ENCODE measurements around the gene ACSF3.
A peak's percentile ranks its signal among the peaks of the same experiment; 100 is the strongest.

DNA sequence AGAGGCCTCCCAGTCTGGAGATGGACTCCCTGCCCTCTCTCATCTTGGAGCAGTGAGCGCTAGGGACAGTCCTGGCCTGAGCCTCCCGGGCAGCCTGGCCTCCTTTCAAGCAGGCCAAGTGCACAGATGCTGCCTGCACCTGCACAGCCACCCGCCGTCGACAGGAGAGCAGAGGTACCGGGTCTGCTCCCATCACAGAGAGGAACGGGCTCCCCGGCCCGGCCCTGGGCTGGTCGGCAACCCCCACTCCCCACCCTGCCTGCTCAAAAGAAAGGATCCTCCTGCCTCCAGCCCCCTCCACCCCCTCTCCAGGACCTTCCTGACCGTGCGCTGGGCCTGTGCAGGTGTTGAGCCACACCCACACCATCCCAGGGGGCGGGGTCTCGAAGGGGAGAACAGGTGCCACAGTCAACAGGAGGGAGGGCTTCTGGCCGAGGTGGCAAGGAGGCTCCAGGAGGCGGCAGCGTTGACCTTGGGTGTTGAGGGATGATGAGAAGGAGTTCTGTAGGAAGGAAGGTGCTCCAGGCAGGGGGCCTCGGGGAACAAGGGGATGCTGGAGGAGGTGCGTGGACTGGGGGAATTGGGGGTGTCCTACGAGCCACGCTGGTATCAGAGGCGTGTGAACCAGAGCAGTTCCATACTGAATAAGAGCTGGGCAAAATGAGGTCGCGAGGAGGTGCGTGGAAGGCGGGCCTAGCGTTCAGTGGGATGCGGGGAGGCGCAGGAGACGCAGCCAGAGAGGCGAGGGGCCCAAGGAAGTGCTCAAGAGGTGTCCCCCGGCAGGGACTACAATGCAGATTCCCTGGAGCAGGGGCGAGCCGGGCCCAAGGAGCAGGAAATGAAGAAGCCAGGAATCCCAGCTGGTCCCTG, 76.9 kb downstream of the ACSF3 start:
- no peak for TF ChIP-seq EZH2 (IDR thresholded peaks at IDR 0.05; ENCODE audit: borderline replicate concordance, low read length)
- TF ChIP-seq, protein P1, sequence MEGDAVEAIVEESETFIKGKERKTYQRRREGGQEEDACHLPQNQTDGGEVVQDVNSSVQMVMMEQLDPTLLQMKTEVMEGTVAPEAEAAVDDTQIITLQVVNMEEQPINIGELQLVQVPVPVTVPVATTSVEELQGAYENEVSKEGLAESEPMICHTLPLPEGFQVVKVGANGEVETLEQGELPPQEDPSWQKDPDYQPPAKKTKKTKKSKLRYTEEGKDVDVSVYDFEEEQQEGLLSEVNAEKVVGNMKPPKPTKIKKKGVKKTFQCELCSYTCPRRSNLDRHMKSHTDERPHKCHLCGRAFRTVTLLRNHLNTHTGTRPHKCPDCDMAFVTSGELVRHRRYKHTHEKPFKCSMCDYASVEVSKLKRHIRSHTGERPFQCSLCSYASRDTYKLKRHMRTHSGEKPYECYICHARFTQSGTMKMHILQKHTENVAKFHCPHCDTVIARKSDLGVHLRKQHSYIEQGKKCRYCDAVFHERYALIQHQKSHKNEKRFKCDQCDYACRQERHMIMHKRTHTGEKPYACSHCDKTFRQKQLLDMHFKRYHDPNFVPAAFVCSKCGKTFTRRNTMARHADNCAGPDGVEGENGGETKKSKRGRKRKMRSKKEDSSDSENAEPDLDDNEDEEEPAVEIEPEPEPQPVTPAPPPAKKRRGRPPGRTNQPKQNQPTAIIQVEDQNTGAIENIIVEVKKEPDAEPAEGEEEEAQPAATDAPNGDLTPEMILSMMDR (IDR thresholded peaks at IDR 0.05; ENCODE audit: low read length): peak; percentile 19; the same call in 1 of the 2 replicates

Measured in OCI-LY1 (cell line).